HCT116 (cell line): Measurements from ENCODE around the gene EFHD1. TPM values are rescaled to one million over a fixed set of nuclear protein-coding genes. Genes with fewer than 3 reads are reported as not detected.

ENCODE experiments used
- ATAC-seq: fragments of 200-7000 bp; cut with Tn5 transposase; 2 replicates; pipeline ENCODE4 v1.9.1; 2020; ENCODE audit warnings: mild to moderate bottlenecking, moderate library complexity
- BruUV-seq: library from RNA; stranded (reverse); fragments of 400-500 nt; replicated peaks from 2 replicates; lab custom pipeline; 2021; lab: Mats Ljungman, UMichigan
- CTCF ChIA-PET: fragments of 300-600 bp; sonication (Branson Sonifier 250); formaldehyde crosslinking; loops from one replicate; lab custom pipeline; 2021; ENCODE audit warnings: antibody characterized with exemption; lab: Charles Lee
- POLR2A ChIA-PET: fragments of 300-600, 350-600 bp; sonication (Branson Sonifier 250); formaldehyde crosslinking; loops from one replicate; lab custom pipeline; 2021; ENCODE audit warnings: antibody characterized with exemption; lab: Charles Lee
- RAD21 ChIA-PET, 2 experiments: fragments of 300-600 bp; sonication (Branson Sonifier 250); formaldehyde crosslinking; loops; one replicate each; lab custom pipeline; 2023; ENCODE audit warnings: low total read pairs in 2 of 2; ENCODE audit not compliant: uncharacterized antibody in 2 of 2, unreplicated experiment in 2 of 2, low non-redundant PET in 1 of 2; lab: Charles Lee
- DNase-seq: peaks from one replicate; pipeline ENCODE4 v3.0.0-alpha.2; 2010; ENCODE audit warnings: low read depth, low spot score
- H2AFZ ChIP-seq: fragments of 200-600 bp; shearing (Covaris generic), sonication (generic); 2 replicates; pipeline ENCODE4 v1.6.1; 2017; ENCODE audit warnings: low read depth, mixed run types, mixed read lengths, antibody characterized with exemption, low read length; ENCODE audit not compliant: poor library complexity, severe bottlenecking
- H3K27ac ChIP-seq: 2 replicates; pipeline ENCODE4 v1.5.1; 2012; ENCODE audit warnings: low read depth, low read length
- H3K27me3 ChIP-seq: fragments of 200-600 bp; sonication (generic); 2 replicates; pipeline ENCODE4 v1.6.1; 2016; ENCODE audit warnings: mixed run types, low read length, mixed read lengths; ENCODE audit not compliant: insufficient read depth
- H3K36me3 ChIP-seq, 2 experiments: fragments of 200-500 bp in 1 of 2; fragments of 200-600 bp in 1 of 2; sonication (Bioruptor generic) in 1 of 2; sonication (generic) in 1 of 2; 2 replicates each; pipeline versions ENCODE4 v1.5.1 to v1.6.1; 2014 to 2016; ENCODE audit warnings: low read length in 2 of 2, inconsistent platforms in 1 of 2, mixed read lengths in 1 of 2, mixed run types in 1 of 2; ENCODE audit not compliant: insufficient read depth in 2 of 2, control insufficient read depth in 1 of 2
- H3K4me1 ChIP-seq, 2 experiments: fragments of 200-600 bp in 1 of 2; sonication (generic) in 1 of 2; 2 replicates each; pipeline versions ENCODE4 v1.5.1 to v1.6.1; 2012 to 2017; ENCODE audit warnings: low read length in 2 of 2, inconsistent platforms in 1 of 2, mild to moderate bottlenecking in 1 of 2, mixed read lengths in 1 of 2, mixed run types in 1 of 2, moderate library complexity in 1 of 2; ENCODE audit not compliant: insufficient read depth in 2 of 2, control insufficient read depth in 1 of 2
- H3K4me2 ChIP-seq: fragments of 200-600 bp; sonication (generic); 2 replicates; pipeline ENCODE4 v1.6.1; 2017; ENCODE audit warnings: mixed run types, low read length, mixed read lengths
- H3K4me3 ChIP-seq, 2 experiments: fragments of 200-600 bp in 1 of 2; sonication (generic) in 1 of 2; replicated peaks in 1 of 2; 2 replicates each; pipeline ENCODE4 v1.5.1; 2011 to 2016; ENCODE audit warnings: low read length in 2 of 2, control low read depth in 1 of 2, low read depth in 1 of 2, mild to moderate bottlenecking in 1 of 2, mixed read lengths in 1 of 2, mixed run types in 1 of 2
- H3K79me2 ChIP-seq: fragments of 200-600 bp; sonication (generic); 2 replicates; pipeline ENCODE4 v1.6.1; 2017; ENCODE audit warnings: mild to moderate bottlenecking, mixed run types, low read length, moderate library complexity, mixed read lengths; ENCODE audit not compliant: insufficient read depth
- H3K9ac ChIP-seq: fragments of 200-600 bp; sonication (generic); 2 replicates; pipeline ENCODE4 v1.6.1; 2016; ENCODE audit warnings: low read length, mixed read lengths
- H3K9me2 ChIP-seq: fragments of 200-600 bp; sonication (generic), shearing (Covaris generic); 2 replicates; pipeline ENCODE4 v1.6.1; 2017; ENCODE audit warnings: mixed run types, mild to moderate bottlenecking, moderate library complexity; ENCODE audit not compliant: insufficient read depth
- H3K9me3 ChIP-seq, 2 experiments: fragments of 200-500 bp in 1 of 2; fragments of 200-600 bp in 1 of 2; sonication (Bioruptor generic) in 1 of 2; sonication (generic) in 1 of 2; 2 replicates each; pipeline ENCODE4 v1.6.1; 2014 to 2017; ENCODE audit warnings: low read length in 2 of 2, mixed read lengths in 2 of 2, inconsistent platforms in 1 of 2, low read depth in 1 of 2, mild to moderate bottlenecking in 1 of 2, mixed run types in 1 of 2, moderate library complexity in 1 of 2; ENCODE audit not compliant: control insufficient read depth in 1 of 2, insufficient read depth in 1 of 2
- H4K20me1 ChIP-seq: fragments of 200-600 bp; sonication (generic), shearing (Covaris generic); 2 replicates; pipeline ENCODE4 v1.6.1; 2017; ENCODE audit warnings: mixed run types, mild to moderate bottlenecking, moderate library complexity; ENCODE audit not compliant: insufficient read depth
- EZH2phosphoT487 ChIP-seq: fragments of 200-600 bp; IDR thresholded peaks from 2 replicates; pipeline ENCODE4 v1.6.1; 2018; ENCODE audit warnings: antibody characterized with exemption, borderline replicate concordance
- SIN3A ChIP-seq: IDR thresholded peaks from 2 replicates; pipeline ENCODE4 v1.6.1; 2012; ENCODE audit warnings: low read depth
- intact Hi-C: fragments of 100-400 bp; cut with micrococcal nuclease; formaldehyde crosslinking; loops from 2 replicates; pipeline ENCODE4 v1.10.0; 2022
- total RNA-seq: library from RNA; stranded (reverse); gene quantifications from one replicate; pipeline ENCODE4 v1.2.1, GENCODE V29; 2021; ENCODE audit not compliant: unreplicated experiment
- TF ChIP-seq, protein P1 (sequence below): IDR thresholded peaks from 2 replicates; pipeline ENCODE4 v1.6.1; 2011; ENCODE audit warnings: mild to moderate bottlenecking, low read length, moderate library complexity; ENCODE audit not compliant: insufficient replicate concordance; ENCODE audit errors: extremely low read depth
- TF ChIP-seq, protein P2 (sequence below): IDR thresholded peaks from 2 replicates; pipeline ENCODE4 v1.6.1; 2012; ENCODE audit warnings: low read depth

Gene EFHD1
- total RNA-seq, 1 experiment from 2014 or later: 0.52 TPM

DNA sequence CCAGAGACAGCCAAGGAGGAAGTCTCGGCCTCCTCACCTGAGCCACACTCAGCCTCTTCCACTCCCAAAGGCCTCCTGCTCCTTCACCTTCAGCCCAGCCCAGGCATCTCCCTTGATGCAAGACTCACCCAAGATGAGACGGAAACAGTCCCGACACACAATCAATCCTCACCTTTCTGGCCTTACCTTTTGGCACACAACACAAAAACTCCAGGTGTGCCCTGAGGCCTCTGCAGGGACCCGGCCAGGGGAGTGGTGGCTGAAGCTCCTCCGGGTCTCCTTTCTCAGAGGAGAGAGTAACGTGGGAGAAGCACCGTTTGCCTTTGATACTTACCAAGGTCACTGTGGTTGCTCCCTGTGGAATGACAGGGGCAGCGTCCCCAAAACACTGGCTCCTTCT lies 23.8 kb upstream of the EFHD1 start:
- H3K9me3 ChIP-seq: no peaks in the 10 kb centered on the region
- CTCF ChIA-PET: no interaction called here
- no peaks in the 10 kb centered on the region for H3K9me2 ChIP-seq
- H3K4me2 ChIP-seq: no peak overlapping the region
- no peak overlapping the region for H2AFZ ChIP-seq
- H4K20me1 ChIP-seq: no peaks in the 10 kb centered on the region
- H3K4me3 ChIP-seq: no peak overlapping the region
- no peak overlapping the region for H3K9ac ChIP-seq
- no peak overlapping the region for H3K27ac ChIP-seq
- no peaks in the 10 kb centered on the region for H3K79me2 ChIP-seq
- no TSS peak for BruUV-seq
- no peak for DNase-seq
- RAD21 ChIA-PET: no interaction called here
- POLR2A ChIA-PET: no interaction called here
- no peak for ATAC-seq
- H3K4me1 ChIP-seq: peaks cover 0 to 8% of the 10 kb centered on the region in 2 experiments; a peak in 3 of 4 replicates
- TF ChIP-seq, protein P1, sequence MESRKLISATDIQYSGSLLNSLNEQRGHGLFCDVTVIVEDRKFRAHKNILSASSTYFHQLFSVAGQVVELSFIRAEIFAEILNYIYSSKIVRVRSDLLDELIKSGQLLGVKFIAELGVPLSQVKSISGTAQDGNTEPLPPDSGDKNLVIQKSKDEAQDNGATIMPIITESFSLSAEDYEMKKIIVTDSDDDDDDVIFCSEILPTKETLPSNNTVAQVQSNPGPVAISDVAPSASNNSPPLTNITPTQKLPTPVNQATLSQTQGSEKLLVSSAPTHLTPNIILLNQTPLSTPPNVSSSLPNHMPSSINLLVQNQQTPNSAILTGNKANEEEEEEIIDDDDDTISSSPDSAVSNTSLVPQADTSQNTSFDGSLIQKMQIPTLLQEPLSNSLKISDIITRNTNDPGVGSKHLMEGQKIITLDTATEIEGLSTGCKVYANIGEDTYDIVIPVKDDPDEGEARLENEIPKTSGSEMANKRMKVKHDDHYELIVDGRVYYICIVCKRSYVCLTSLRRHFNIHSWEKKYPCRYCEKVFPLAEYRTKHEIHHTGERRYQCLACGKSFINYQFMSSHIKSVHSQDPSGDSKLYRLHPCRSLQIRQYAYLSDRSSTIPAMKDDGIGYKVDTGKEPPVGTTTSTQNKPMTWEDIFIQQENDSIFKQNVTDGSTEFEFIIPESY: no peak
- TF ChIP-seq, protein P2, sequence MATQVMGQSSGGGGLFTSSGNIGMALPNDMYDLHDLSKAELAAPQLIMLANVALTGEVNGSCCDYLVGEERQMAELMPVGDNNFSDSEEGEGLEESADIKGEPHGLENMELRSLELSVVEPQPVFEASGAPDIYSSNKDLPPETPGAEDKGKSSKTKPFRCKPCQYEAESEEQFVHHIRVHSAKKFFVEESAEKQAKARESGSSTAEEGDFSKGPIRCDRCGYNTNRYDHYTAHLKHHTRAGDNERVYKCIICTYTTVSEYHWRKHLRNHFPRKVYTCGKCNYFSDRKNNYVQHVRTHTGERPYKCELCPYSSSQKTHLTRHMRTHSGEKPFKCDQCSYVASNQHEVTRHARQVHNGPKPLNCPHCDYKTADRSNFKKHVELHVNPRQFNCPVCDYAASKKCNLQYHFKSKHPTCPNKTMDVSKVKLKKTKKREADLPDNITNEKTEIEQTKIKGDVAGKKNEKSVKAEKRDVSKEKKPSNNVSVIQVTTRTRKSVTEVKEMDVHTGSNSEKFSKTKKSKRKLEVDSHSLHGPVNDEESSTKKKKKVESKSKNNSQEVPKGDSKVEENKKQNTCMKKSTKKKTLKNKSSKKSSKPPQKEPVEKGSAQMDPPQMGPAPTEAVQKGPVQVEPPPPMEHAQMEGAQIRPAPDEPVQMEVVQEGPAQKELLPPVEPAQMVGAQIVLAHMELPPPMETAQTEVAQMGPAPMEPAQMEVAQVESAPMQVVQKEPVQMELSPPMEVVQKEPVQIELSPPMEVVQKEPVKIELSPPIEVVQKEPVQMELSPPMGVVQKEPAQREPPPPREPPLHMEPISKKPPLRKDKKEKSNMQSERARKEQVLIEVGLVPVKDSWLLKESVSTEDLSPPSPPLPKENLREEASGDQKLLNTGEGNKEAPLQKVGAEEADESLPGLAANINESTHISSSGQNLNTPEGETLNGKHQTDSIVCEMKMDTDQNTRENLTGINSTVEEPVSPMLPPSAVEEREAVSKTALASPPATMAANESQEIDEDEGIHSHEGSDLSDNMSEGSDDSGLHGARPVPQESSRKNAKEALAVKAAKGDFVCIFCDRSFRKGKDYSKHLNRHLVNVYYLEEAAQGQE: no peak
- TF ChIP-seq SIN3A (no peak), EZH2phosphoT487 (no peak)
- intact Hi-C loops: loop anchor here (5.0 to 10.0 kb wide), 4 partner anchors 225 to 835 kb away; partner anchors contain the start of gene ATG16L1
- H3K36me3 ChIP-seq: no peaks in the 10 kb centered on the region
- H3K27me3 ChIP-seq: no peaks in the 10 kb centered on the region
